HT-29 (cell line): ENCODE data around the gene GNL1. TPM values are rescaled to one million over a fixed set of nuclear protein-coding genes. Genes with fewer than 3 reads are reported as not detected.

Experiments used
- DNase-seq: peaks from one replicate; pipeline ENCODE4 v3.0.0-alpha.2; 2015; ENCODE audit warnings: low spot score
- total RNA-seq: library from RNA; depleted of rRNA; stranded (reverse); fragments of >200 nt; shearing (Covaris generic); gene quantifications from 2 replicates; pipeline ENCODE4 v1.2.3, GENCODE V29; 2014; rRNA removed

Gene GNL1, protein sequence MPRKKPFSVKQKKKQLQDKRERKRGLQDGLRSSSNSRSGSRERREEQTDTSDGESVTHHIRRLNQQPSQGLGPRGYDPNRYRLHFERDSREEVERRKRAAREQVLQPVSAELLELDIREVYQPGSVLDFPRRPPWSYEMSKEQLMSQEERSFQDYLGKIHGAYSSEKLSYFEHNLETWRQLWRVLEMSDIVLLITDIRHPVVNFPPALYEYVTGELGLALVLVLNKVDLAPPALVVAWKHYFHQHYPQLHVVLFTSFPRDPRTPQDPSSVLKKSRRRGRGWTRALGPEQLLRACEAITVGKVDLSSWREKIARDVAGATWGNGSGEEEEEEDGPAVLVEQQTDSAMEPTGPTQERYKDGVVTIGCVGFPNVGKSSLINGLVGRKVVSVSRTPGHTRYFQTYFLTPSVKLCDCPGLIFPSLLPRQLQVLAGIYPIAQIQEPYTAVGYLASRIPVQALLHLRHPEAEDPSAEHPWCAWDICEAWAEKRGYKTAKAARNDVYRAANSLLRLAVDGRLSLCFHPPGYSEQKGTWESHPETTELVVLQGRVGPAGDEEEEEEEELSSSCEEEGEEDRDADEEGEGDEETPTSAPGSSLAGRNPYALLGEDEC
- total RNA-seq, result 72.9 and 73.4 TPM in 2 replicates

- DNase-seq, result peak; percentile 97
Measured at GRCh38 chr6:30556066-30556905, at the start of gene GNL1. GNL1 (minus strand) TSS chr6:30556489; CDS start chr6:30556203, 286 bp downstream.

DNA sequence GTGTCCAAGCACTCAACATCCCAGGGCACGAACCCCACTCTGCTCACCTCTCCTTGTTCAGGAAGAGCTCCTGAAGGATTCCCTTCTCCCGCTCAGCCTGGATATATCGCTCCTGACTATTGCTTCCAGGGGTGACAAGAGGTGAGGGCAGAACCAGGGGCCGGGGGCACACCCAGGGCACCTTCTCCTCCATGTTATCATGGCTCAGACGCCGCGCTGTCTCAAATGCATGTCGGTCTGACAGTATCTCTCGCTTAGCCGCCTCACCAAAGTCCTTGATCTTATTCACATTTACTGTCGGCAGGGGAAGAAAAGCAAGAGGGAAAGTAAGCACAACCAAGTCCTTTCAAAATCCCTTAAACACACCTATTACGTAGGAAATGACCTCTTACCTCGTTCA, 47.7 kb upstream of the GNL1 start:
- no peak for DNase-seq

- no peak for DNase-seq
Measured at GRCh38 chr6:30601815-30602641, 45.7 kb upstream of the GNL1 start.

- DNase-seq, result no peak
Measured at GRCh38 chr6:30601436-30601814, 45.1 kb upstream of the GNL1 start.

- DNase-seq, result no peak
Measured at GRCh38 chr6:30600451-30600961, 44.2 kb upstream of the GNL1 start.

DNA sequence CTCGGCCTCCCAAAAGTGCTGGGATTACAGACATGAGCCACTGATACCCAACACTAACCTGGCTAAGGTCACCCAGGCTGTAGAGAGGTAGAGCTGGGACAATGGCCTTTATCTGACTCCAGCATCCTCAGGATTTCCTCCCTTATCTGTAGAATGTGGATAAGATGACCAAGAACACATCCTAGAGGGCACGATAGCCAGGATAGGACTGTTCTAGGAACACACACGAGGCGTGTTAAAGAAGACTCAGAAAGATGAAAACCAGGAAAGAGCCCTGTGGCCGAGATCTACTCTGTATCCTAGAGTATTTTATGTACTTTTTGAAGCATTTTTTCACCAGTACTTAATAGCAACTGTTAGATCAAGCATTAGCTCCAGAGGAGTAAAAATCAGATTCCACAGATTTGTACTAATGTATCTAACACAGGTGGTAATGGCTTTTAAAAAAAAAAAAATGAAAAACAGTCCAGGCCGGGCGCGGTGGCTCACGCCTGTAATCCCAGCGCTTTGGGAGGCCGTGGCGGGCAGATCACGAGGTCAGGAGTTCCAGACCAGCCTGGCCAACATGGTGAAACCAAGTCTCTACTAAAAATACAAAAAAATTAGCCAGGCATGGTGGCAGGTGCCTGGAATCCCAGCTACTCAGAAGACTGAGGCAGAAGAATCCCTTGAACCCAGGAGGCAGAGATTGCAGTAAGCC, 43.5 kb upstream of the GNL1 start:
- no peak for DNase-seq

DNA sequence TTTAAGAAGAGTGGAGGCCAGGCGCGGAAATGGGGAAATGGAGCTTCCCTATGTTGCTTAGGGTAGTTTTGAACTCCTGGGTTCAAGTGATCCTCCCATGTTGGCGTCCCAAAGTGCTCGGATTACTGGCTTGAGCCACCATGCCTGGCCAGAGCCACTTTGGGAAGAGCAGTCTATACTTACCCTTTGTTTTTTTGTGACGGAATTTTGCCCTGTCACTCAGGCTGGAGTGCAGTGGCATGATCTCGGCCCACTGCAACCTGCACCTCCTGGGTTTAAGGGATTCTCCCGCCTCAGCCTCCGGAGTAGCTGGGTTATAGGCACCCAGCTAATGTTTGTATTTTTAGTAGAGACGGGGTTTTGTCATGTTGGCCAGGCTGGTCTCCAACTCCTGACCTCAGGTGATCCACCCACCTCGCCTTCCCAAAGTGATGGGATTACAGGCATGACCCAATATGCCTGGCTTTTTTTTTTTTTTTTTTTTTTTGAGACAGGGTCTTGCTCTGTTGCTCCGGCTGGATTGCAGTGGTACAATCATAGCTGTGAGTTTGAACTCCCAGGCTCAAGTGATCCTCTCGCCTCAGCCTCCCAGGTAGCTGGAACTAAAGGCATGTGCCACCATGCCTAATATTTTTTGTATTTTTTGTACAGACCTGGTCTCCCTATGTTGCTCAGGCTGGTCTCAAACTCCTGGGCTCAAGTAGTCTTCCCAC, 42.8 kb upstream of the GNL1 start:
- no peak for DNase-seq

GRCh38 chr6:30597315-30598144, 41.2 kb upstream of the GNL1 start:
- DNase-seq, result peak; percentile 95

DNA sequence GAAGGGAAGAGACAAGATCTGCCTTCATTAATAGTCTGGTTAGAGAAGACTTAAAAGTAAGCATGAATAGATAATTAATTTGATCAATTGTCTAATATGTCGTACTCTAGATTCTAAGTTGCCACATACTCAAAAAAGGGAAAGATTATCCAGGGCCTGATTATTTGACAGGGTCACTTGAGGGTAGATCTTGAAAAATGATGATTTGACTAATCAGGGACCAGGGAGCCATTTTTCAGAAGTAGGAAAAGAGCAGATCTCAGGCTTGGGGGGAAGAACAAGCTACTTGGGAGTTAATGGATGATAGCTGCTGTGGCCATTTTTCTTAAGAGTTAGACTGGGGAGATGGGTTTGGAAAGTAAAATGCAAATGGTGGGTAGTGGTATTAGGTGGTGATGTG, 36.0 kb upstream of the GNL1 start:
- DNase-seq, result no peak

DNA sequence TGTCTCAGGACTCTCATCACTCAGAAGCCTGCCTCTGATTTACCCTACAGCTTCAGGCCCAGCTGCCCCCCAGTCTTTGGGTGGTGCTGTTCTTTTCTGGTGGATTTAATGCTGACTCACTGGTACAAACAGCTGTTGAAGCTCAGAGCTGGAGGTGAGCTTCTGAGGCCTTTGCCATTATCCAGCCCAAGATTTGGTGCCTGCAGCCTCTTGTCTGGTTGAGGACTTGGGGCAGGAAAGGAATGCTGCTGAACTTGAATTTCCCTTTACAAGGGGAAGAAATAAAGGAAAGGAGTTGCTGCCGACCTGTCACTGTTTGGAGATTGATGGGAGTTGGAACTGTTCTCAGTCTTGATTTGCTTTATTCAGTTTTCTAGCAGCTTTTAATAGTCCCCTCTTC, 34.7 kb upstream of the GNL1 start:
- peak; percentile 86 for DNase-seq

- DNase-seq, result no peak
Measured at GRCh38 chr6:30590509-30590908, 34.2 kb upstream of the GNL1 start.

DNA sequence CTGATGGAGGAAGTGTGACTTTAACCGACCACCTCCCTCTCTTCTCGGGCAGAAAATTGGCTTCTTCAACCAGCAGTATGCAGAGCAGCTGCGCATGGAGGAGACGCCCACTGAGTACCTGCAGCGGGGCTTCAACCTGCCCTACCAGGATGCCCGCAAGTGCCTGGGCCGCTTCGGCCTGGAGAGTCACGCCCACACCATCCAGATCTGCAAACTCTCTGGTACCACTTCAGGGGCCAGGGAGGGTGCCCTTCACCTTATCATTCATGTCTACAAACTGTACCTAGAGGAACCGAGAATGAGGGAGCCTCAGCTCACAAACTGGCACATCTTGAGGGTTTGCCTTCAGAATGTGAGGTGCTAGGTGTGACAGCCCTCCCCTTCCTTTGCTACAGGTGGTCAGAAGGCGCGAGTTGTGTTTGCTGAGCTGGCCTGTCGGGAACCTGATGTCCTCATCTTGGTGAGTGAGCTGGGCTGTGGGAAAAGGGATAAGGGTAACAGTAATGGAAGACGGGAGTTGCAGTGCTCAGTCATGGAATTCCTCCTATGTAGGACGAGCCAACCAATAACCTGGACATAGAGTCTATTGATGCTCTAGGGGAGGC, 33.6 kb upstream of the GNL1 start:
- DNase-seq, result no peak

- no peak for DNase-seq
Measured at GRCh38 chr6:30583921-30584320, 27.6 kb upstream of the GNL1 start.

- no peak for DNase-seq
Measured at GRCh38 chr6:30578051-30578450, 21.8 kb upstream of the GNL1 start.

DNA sequence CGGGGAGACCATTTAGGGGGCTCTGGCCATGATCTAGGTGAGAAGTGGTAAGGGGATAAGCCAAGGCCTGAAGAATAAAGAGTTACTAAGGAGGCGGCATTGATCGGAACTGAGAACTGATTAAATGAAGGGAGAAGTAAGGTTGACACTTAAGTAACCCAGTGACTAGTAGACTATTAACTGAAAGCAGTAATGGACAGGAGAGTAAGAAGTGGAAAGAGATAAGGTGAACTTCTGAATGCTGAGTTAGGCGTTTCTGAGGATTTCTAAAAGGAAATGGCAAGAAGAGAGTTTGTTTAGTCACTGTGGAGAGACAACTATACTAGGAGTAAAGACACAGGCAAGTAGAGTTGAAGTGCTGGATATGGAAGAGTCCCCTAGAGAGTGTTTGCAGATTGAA, 16.8 kb upstream of the GNL1 start:
- DNase-seq, result no peak

GRCh38 chr6:30572148-30572547, 15.9 kb upstream of the GNL1 start:
- no peak for DNase-seq

- no peak for DNase-seq
Measured at GRCh38 chr6:30571762-30572082, 15.4 kb upstream of the GNL1 start.

DNA sequence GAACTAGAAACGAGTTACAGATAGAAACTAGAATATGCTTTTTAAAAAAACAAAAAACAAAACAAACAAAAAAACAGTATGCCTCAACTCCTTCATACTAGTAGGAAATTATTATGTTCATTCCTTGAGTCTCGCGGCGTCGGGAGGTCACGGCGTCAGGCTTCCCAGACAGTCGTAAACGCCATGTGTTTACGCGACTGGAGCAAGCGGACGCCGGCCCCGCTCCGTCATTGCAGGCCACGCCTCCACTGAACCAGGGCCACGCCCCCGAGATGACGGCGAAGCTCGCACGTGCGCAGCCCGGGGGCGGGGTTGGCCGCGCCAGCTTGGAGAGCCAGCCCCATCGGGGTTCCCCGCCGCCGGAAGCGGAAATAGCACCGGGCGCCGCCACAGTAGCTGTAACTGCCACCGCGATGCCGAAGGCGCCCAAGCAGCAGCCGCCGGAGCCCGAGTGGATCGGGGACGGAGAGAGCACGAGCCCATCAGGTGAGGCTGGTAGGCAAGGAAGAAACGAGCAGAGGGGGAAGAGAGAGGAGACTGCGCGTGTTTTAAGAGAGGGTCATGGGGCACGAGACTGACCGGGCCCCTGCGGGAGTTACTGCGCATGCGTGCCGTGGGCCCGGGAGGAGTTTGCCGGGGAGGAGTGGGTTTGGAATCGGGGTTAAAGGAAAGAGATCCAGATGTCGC, 14.9 kb upstream of the GNL1 start, which contains the start of gene ABCF1:
Gene ABCF1, plus strand, starts transcription at position 368 of the 687 bp plus-strand sequence. Its CDS starts 46 bp downstream, at position 414.
- peak; percentile 97 for DNase-seq
